NB4 (cell line): Measurements from ENCODE around the gene ADCY2.

ENCODE experiments used
- MAX ChIP-seq: IDR thresholded peaks from 2 replicates; pipeline ENCODE4 v1.6.1; 2011; ENCODE audit warnings: low read depth, low read length
- MYC ChIP-seq: IDR thresholded peaks from 2 replicates; pipeline ENCODE4 v1.6.1; 2011; ENCODE audit warnings: low read depth, low read length
- POLR2A ChIP-seq: IDR thresholded peaks from 2 replicates; pipeline ENCODE4 v1.6.1; 2011; ENCODE audit warnings: mild to moderate bottlenecking; ENCODE audit not compliant: insufficient read length; ENCODE audit errors: extremely low read depth
- TF ChIP-seq, protein P1 (sequence below): IDR thresholded peaks from one replicate; pipeline ENCODE4 v1.5.1; 2012; ENCODE audit warnings: low read depth, low read length

- TF ChIP-seq, protein P1, sequence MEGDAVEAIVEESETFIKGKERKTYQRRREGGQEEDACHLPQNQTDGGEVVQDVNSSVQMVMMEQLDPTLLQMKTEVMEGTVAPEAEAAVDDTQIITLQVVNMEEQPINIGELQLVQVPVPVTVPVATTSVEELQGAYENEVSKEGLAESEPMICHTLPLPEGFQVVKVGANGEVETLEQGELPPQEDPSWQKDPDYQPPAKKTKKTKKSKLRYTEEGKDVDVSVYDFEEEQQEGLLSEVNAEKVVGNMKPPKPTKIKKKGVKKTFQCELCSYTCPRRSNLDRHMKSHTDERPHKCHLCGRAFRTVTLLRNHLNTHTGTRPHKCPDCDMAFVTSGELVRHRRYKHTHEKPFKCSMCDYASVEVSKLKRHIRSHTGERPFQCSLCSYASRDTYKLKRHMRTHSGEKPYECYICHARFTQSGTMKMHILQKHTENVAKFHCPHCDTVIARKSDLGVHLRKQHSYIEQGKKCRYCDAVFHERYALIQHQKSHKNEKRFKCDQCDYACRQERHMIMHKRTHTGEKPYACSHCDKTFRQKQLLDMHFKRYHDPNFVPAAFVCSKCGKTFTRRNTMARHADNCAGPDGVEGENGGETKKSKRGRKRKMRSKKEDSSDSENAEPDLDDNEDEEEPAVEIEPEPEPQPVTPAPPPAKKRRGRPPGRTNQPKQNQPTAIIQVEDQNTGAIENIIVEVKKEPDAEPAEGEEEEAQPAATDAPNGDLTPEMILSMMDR = no peak
- no peak for TF ChIP-seq MAX
- no peak for TF ChIP-seq POLR2A
- TF ChIP-seq MYC = no peak
Measured at GRCh38 chr5:7857926-7858632, 462.1 kb downstream of the ADCY2 start.
